Measurements from ENCODE around the gene C10orf71. TPM values are rescaled to one million over a fixed set of nuclear protein-coding genes. Genes with fewer than 3 reads are reported as not detected.

C10orf71 gene
- polyA plus RNA-seq, 3 donors, result 0.19 to 0.28 TPM; not detected in 1

DNA sequence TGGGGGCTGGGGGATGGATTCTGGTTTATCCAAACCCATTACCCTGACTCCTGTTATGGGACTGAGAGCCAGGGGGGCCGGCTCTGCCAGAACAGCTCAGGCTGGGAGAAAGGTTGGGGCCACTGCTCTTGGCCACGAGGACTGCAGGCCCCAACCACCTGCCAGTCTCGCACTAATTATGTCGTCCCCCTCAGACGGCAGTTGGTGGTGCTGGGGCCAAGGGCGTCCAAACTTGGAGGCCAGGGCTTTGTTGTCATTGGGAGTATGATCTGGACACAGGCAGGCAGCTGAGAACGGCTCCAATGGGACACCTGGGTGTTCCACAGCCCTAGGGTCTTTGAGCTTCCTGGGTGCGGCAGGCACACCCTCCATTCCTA is 62.2 kb downstream of the C10orf71 start:
- DNase-seq, result no peak

DNA sequence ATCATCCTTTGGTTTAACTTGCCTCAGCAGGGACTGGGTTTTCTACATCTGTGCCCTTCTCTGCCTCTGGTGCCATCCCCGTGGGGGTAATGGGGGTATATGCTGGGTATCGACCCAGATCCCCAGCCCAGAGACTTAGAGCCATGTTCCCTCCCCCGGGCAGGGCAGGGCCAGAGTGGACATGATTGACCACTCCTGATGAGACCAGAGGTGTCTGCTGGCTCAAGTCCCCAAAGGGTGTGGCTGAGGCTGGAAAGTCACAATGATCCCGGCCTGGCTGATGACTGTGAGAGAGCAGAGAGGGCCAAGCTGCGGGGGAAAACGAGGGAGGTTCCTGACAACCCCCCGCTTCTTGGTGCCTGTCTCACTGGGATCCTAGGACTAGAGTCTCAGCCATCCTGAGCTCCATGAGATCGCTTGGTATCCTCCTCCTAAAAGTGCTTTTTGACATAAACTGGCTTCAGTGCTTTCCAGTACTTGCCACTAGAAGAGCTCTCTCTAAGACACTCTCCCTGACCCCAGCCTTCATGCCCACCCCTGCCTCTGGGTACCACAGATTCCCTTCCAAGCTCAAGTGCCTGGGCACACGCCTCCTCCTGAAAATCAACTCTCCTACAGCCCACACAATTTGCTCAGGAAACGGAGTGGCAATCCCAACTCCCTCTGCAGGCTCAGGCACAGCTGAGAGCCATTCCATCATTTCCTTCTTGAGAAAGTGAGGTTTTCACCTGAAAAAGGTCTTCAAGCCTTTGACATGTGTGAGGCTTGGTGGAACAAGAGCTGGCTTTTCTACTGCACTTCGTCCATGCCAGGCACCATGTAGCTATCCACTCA is 63.0 kb downstream of the C10orf71 start:
- DNase-seq, result no peak

DNA sequence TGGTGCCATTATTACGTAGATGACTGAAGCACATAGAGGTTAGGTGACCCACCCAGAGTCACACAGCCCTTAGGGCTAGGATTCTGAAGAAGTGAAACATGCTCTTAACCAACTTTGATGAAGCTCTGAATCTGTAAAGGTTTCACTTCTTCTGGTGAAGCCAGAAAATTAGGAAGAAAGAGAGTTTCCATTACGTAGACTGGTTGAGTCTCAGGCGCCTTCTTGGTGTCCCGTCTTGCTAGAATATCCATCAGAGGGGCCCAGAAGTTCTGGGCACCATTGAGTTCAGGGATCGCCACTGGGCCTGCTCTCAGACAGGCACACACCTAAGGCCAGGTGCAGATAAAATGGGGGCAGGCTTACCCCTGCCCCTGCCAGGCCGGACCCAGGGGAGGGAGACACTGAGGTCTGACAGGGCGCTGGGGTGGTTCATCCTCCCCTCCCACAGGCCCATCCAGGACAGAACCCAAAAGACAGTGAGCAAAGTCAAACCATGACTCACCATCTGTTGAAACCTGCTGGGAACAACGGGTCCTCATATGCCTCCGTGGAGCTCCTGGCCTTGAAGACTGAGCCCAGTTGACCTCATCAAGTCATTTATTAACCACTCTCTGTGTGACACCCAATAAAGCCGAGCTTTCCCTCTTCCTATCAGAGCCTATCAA is 63.8 kb downstream of the C10orf71 start:
- no peak for DNase-seq

DNA sequence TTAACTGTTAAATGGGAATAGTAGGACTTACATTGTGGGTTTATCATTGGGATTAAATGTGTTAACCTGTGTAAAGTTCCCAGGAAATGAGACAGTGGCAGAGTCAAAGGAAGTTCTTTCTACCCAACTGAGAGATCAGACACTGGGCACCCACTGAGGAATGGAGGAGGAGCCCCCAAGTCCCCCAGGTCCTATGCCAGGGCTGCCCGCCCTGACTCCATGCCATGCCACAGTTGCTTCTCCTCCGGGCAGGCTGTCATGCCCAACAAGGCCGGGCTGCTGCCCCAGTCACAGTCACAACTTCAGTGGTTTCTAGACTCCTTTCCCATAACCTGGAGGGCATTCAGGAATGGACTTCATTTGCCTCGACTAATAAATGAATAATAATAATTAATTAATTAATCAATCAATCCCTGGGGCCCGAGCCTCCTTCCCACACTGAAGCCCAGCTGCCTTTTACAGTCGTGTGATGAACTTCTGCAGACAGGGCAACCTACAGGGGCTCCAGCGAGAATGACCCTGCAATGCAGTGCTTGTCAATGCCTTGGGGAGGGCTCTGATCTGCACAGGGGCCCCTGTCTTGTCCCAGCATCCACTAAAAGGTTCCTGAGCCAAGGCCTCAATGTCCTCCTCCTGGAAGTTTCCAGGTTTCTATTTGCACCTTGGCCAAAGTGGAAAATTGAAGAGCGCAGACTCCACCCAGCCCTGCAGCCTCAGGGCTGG is 64.5 kb downstream of the C10orf71 start:
- no peak for DNase-seq

DNA sequence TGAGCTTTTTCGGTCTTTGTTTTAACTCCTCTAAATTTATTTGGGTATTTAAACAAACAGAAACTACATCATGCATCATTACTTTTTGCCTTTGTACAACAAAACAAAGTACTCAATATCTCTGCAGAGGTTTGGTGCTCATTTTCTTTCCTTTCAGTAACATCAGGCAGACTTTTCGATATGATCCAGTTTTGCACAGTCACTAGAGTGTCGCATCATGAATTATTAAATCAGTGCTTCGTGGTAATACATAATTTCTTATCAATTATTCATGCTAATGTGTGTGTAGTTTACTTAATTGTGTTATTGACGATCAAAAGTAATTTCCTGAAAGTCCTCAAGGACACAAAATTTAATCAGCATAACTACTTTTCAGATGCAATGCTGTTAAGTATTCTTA is 65.1 kb downstream of the C10orf71 start:
- DNase-seq, result no peak

DNA sequence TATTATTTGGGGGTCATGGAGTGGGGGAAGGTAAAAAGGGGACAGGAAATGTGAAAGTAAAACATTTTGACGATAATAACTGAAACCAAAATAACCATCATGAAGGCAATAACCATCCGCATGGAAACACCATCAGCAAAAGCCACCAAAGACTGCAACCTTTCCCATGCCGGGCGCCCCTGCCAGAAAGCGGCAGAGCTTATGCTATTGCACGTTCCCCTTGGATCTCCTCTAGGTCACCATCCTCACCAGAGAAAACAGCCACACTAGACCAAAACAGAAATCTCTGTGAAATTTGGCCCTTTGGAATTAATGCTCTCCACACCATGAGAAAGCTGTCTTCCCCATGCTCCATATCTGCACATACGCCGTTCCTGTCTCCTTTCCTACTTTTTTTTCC is 65.8 kb downstream of the C10orf71 start:
- no peak for DNase-seq

DNA sequence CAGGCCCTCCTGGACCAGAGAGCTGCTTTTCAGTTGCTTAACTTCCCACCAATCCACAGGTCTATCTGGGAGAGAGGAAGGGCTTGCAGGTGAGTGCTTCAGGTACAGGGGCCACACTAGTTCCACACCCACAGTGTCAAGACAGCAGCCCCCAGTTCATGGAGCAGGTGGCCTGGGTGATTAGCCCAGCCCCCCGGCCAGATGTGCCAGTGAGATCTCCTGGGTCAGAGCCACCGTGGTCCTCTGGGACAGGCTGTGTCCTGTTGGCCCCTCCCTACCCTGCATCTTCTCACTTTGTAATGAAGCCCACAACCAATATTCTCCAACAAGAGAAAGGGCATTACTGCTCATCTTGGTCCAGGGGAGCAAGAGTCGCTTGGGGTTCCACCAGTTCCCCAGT is 66.3 kb downstream of the C10orf71 start:
- DNase-seq, result no peak

DNA sequence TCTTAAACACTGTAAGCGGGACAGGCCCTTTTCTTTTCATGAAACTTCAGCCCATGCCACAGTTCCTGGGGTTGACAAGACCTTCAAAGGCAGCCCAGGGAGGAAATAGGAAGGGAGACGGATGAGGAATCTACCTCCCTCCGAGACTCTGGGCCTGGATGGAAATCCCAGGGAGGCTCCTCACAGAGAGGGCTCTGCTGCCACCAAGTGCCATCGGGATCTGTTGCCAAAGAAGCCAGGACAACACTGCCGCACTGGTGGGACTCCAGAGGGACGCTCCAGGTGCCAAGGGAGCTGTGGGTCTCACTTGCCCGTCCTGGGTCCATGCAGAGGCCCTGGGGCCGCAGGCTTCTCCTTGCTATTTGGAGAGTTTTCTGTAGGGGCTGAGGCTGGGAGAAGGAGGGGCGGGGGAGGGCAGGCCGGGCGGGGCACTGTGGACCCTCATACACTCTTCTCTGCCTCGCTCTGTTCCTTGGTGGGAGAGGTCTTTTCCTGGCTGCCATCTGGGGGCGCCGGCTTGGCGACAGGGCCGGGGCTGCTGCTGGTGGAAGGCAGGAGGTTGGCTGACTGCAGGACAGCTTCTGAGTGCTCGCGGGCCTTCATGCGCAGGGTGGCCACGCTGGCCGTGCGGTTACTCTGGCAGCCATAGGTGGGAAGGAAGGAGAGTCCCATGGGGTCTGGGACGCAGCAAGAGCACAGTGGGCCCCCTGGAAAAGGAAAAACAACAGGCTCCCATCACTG is 66.9 kb downstream of the C10orf71 start:
- DNase-seq, result no peak

DNA sequence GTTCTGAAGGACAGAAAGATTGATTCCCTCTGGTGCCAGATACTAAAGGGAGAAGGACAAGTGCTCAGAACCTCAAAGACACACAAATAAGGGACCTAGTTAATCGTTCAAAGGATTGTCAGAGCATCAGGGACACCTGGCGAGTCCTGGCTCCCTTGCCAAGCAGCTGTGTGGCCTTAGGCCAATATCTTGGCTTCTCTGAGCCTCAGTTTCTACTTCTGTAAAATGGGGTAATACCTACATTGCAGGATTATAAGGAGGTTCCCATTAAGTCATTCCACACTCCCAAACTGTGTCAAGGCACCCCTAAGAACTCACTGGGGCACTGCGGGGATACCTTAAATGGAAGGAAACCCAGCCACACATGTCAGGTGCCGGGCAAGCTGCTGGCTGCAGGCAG is 67.5 kb downstream of the C10orf71 start:
- no peak for DNase-seq

DNA sequence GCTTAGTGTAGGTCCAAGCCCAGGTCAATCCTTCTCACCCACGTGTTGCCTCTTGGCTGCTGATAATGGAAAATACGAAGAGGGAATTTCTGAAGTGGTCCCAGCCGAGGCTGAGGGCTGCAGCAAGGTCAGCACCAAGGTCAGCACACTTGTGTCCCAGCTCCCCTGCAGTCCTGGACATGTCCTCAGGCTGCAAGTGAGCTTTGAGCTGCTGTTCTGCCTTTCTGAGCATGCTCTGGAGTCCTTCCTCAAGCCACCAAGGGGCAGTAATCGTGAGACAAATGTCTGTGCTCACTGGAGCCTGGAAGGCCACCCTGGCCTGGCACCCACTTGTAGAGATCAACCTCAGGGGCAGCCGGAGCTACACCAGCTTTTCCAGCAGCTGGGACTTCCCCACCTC is 68.6 kb downstream of the C10orf71 start:
- no peak for DNase-seq

DNA sequence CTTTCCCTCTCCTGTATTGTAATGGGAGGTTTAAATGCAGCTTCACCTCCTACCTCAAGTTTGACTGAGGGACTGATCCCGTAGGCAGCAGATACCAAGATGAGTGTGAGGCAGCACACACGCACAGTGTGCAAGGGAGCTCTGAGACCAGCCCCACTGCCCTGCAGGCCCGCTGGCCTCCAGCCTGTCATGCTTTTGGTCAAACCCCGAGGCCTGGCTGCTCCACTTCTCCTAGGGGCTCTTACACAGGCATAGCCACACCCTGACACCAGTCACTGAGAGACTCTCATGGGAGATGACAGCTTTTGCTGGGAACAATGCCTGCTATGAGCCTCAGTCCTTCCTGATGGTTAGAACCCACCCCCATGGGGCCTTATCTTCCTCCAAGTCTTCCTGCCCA is 69.3 kb downstream of the C10orf71 start:
- no peak for DNase-seq

DNA sequence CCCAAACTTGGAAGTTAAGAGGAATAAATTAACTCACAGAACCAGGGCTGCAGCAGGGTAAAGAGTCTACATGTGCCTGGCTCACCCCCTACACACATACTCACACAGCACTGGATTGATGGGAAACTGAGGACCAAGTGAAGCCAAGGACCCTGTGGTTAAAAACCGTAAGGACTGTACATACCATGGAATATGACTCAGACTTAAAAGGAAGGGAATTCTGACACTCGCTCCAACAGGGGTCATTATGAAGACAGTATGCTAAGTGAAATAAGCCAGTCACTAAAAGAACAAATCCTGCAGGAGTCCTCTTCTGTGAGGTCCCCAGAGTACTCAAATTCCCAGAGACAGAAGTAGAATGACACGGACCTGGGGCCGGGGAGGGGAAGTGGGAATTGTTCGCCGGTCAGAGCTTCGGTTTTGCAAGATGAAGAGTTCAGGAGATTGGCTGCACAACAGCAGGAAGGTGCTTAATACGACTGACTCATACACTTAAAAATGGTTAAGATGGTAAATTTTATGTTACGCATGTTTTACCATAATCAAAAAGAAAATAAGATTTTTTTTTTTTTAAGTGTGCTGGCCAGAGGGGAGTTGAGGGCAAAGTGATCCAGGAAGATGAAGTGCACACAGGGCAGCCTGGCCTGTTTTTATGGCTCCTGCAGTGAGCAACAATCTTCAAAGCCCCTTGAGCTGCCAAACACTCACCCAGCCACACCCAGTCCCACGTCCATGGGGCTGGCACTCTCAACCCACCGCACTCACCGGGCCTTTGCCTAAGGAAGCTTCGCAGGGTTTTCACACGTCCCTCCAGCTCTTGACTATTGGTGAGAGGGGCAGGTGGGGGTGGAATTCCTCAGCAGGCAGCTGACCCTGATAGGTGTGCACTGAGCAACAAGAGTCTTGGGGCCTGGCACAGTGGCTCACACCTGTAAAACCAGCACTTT is 70.5 kb downstream of the C10orf71 start:
- no peak for DNase-seq

DNA sequence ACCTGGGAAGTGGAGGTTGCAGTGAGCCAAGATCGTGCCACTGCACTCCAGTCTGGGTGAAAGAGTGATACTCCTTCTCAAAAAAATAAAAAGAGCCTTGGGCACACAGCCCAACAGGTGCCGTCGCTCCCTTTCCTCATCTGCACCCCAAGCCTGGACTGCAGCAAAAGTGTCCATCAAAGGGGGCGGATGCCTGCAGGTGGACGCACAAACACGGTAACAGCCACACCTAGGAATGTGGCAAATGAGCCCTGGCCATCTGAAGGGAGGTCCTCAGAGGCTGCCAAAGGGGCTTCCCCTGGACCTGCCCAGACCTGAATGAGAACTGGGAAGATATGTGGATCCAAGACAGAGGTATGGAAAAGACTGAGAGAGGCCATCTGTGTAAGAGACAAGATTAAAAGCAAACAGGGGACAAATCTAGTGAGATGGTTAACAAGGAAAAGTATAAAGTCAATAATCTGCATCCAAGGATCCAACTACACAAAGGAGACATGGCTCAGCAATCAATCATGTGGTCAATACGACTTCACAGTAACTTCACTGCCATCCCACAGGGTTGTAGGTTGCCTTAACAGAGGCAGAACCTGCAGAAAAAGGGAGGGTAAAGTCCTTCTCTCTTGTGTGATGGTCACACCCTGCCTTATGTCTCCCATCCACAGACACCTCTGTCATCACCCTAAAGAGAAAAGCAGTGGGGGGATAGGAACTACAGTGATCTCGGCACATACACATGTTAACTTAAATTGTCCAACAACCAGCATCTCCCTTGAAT is 71.5 kb downstream of the C10orf71 start:
- DNase-seq, result no peak

DNA sequence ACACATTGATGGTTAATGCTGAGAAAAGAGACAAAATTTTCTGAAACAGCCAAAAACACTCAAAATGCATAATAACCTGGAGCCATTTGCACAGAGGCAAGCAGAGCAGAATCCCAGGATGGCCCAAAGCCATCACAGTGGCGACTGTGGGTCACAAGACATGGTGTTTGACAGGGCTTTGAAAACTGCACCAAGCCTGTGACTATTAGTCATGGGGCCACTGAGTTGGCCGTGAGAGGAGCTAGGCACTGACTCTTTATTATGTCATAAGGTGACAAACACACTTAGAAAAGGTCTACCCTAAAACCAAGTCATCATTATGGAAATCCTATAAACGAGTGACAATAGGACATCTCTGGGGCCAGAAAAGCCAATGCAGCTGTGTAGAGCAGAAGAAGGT is 73.0 kb downstream of the C10orf71 start:
- no peak for DNase-seq

DNA sequence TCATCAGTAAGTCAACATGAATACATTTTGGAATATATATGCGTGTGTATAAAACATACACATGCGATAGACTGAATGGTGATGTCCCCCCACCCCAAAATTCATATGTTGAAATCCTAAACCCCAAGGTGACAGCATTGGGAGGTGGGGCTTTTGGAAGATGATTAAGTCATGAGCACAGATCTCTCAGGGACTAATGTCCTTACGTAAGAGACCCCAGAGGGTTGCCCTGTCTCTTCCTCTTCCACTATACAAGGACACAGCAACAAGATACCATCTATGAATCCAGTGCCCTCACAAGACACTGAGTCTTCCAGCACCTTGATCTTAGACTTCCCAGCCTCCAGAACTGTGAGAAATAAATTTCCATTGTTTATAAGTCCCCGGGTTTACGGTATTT is 74.4 kb downstream of the C10orf71 start:
- no peak for DNase-seq

DNA sequence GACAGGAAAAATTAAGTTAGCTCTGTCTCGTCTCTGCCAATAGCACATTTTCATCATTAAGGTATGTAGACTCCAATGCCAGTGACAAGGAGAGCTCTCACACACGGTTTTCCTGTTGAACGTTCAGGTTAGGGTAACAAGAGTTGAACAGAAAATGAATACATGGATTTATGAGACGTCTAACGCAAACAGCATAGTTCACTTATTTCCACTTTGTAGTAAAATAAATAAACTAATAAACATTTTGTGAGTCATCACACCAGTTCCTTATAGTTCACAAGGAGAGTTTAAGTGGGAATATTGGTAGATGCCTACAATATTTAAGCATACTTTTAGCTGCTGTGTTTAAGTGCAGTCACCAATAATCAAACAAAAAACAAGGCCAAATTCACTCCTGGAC is 75.8 kb downstream of the C10orf71 start:
- DNase-seq, result no peak

DNA sequence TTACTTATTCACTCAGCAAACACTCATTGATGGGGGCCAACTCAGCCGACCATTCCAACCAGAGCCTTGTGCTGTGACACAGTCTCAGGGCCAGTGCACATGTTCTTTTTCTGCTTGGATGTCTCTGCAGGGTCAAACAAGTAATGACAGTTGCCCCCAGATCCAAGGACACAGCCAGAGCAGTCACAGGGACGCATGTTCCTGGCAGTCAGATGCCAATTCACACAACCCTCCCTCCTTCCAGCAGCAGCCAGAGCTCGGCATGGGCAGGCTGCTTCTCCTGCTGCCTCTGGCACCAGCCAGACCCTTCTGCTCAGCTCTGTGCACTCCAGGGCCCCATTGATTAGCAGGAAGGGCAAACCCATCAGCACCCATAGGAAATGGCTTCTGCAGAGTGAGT is 76.6 kb downstream of the C10orf71 start:
- no peak for DNase-seq

All from renal pelvis (tissue), 4 donors.